ENCODE data around the gene IFIH1.

The IFIH1 gene

DNA sequence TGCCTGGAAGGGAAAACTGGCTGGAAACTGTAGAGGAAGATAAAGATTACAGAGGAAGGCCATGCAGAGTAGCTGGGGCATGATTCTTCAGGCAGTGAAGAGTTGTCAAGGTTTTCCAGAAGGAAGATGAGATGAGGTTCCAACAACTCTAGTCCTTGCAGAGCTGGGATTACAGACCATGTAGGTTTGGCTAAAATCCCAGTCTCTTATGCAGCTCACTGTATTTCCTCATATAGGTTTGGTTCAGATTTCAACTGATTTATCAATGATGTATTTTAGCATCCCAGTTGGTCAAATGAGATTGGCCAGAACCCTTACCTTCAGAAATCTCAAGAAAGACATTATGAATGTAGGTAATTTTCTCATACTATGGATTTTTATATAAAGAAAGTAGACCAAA, 91.6 kb downstream of the IFIH1 start:
- no peaks in the 10 kb centered on the region for H3K27me3 ChIP-seq (ENCODE audit: control insufficient read depth in 1 of 2, insufficient read depth in 2 of 2, low read length in 2 of 2)
- no peak overlapping the region for H3K4me3 ChIP-seq (ENCODE audit: low read depth in 1 of 2, low read length in 2 of 2)
- no peaks in the 10 kb centered on the region for H3K36me3 ChIP-seq (ENCODE audit: control insufficient read depth in 1 of 2, insufficient read depth in 2 of 2, low read length in 2 of 2)
- no peak overlapping the region for H3K27ac ChIP-seq (ENCODE audit: low read depth, low read length)
- H3K4me1 ChIP-seq (ENCODE audit: control insufficient read depth in 1 of 2, insufficient read depth in 2 of 2, low read length in 2 of 2) = no peaks in the 10 kb centered on the region
- H3K9ac ChIP-seq (ENCODE audit: low read depth in 1 of 2, low read length in 2 of 2) = no peak overlapping the region
- H3K9me3 ChIP-seq (ENCODE audit: control insufficient read depth in 1 of 2, low read length in 2 of 2) = no peaks in the 10 kb centered on the region

DNA sequence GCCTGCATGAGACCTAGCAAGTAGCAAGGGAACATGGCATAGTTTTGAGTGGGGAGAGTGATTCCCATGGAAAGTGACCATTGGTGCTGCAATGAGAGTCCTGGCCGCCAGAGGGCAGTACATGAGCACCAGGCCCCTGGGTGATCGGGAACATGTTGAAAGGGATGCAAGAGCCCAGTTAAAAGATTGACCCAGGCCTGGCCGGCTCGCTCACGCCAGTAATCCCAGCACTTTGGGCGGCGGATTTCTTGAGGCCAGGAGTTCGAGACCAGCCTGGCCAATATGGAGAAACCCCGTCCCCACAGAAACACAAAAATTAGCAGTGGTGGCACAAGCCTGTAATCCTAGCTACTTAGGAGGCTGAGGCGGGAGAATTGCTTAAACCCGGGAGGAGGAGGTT, 97.4 kb downstream of the IFIH1 start:
- Histone ChIP-seq H3K27me3 (ENCODE audit: control insufficient read depth in 1 of 2, insufficient read depth in 2 of 2, low read length in 2 of 2) (no peaks in the 10 kb centered on the region), H3K4me1 (ENCODE audit: control insufficient read depth in 1 of 2, insufficient read depth in 2 of 2, low read length in 2 of 2) (no peaks in the 10 kb centered on the region), H3K27ac (ENCODE audit: low read depth, low read length) (no peak overlapping the region), H3K9ac (ENCODE audit: low read depth in 1 of 2, low read length in 2 of 2) (no peak overlapping the region), H3K36me3 (ENCODE audit: control insufficient read depth in 1 of 2, insufficient read depth in 2 of 2, low read length in 2 of 2) (no peaks in the 10 kb centered on the region), H3K4me3 (ENCODE audit: low read depth in 1 of 2, low read length in 2 of 2) (no peak overlapping the region), H3K9me3 (ENCODE audit: control insufficient read depth in 1 of 2, low read length in 2 of 2) (no peaks in the 10 kb centered on the region)

DNA sequence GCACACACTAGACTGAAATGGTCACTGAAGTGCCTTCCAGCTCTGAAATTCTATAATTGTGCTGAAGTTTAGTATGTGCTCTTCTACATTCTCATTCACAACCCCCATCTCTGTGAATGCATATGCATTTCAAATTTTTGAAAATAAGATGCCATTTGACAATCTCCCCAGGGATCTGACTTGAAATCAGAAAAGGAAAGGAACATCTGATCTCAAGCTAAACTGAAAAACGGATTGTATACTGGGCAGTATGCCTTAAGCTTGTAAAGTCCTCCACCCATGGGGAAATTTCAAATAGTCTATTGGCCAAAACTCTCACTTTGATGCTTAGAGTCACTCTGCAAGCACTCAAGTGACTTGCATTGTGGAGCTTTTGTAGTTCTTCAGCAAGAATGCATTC, 98.1 kb downstream of the IFIH1 start:
- Histone ChIP-seq H3K27me3 (ENCODE audit: control insufficient read depth in 1 of 2, insufficient read depth in 2 of 2, low read length in 2 of 2) (no peaks in the 10 kb centered on the region), H3K36me3 (ENCODE audit: control insufficient read depth in 1 of 2, insufficient read depth in 2 of 2, low read length in 2 of 2) (no peaks in the 10 kb centered on the region), H3K9ac (ENCODE audit: low read depth in 1 of 2, low read length in 2 of 2) (no peak overlapping the region), H3K27ac (ENCODE audit: low read depth, low read length) (no peak overlapping the region), H3K4me3 (ENCODE audit: low read depth in 1 of 2, low read length in 2 of 2) (no peak overlapping the region), H3K9me3 (ENCODE audit: control insufficient read depth in 1 of 2, low read length in 2 of 2) (no peaks in the 10 kb centered on the region), H3K4me1 (ENCODE audit: control insufficient read depth in 1 of 2, insufficient read depth in 2 of 2, low read length in 2 of 2) (no peaks in the 10 kb centered on the region)

DNA sequence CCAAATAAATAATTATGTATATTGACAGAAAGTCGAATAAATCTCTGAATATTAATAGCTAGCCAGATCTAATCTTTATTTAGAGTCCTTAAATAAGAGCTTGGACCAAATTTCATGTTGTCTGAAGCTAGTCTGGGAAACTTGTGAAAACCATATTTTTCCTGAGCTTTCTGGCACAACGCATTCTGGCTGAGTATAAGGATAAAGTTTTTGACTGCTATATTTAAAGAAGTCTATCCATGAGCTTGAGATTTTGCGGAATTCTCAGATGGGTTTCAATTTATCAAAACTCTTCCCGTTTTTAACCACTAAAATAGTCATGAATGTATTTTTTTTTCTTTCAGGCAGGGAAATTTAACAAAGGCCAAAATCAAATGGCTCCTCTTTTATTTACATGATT, 99.1 kb downstream of the IFIH1 start:
- no peaks in the 10 kb centered on the region for H3K9me3 ChIP-seq (ENCODE audit: control insufficient read depth in 1 of 2, low read length in 2 of 2)
- H3K4me1 ChIP-seq (ENCODE audit: control insufficient read depth in 1 of 2, insufficient read depth in 2 of 2, low read length in 2 of 2) = no peaks in the 10 kb centered on the region
- no peak overlapping the region for H3K9ac ChIP-seq (ENCODE audit: low read depth in 1 of 2, low read length in 2 of 2)
- no peak overlapping the region for H3K27ac ChIP-seq (ENCODE audit: low read depth, low read length)
- H3K27me3 ChIP-seq (ENCODE audit: control insufficient read depth in 1 of 2, insufficient read depth in 2 of 2, low read length in 2 of 2) = no peaks in the 10 kb centered on the region
- no peak overlapping the region for H3K4me3 ChIP-seq (ENCODE audit: low read depth in 1 of 2, low read length in 2 of 2)
- H3K36me3 ChIP-seq (ENCODE audit: control insufficient read depth in 1 of 2, insufficient read depth in 2 of 2, low read length in 2 of 2) = no peaks in the 10 kb centered on the region

DNA sequence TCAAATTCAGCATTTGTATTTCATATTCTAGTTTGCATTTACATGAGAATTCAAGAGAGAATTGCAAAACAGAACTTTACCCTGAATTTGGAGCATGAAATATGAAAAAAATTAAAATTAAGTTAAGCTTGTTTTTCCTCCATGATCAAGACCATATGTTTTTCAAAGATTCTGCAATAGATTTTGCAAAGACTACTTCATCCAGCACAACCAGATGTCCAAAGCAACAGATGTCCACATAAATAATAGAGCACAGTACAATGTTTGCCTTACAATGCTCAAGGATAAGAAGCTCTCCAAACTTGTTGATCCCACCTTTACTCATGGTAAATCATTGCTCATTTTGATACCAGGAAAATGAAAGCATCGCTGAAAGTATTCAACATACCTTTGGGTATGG, 100.9 kb downstream of the IFIH1 start:
- H3K36me3 ChIP-seq (ENCODE audit: control insufficient read depth in 1 of 2, insufficient read depth in 2 of 2, low read length in 2 of 2) = no peaks in the 10 kb centered on the region
- H3K4me1 ChIP-seq (ENCODE audit: control insufficient read depth in 1 of 2, insufficient read depth in 2 of 2, low read length in 2 of 2) = no peaks in the 10 kb centered on the region
- no peak overlapping the region for H3K9ac ChIP-seq (ENCODE audit: low read depth in 1 of 2, low read length in 2 of 2)
- H3K27me3 ChIP-seq (ENCODE audit: control insufficient read depth in 1 of 2, insufficient read depth in 2 of 2, low read length in 2 of 2) = no peaks in the 10 kb centered on the region
- H3K4me3 ChIP-seq (ENCODE audit: low read depth in 1 of 2, low read length in 2 of 2) = no peak overlapping the region
- H3K9me3 ChIP-seq (ENCODE audit: control insufficient read depth in 1 of 2, low read length in 2 of 2) = no peaks in the 10 kb centered on the region
- no peak overlapping the region for H3K27ac ChIP-seq (ENCODE audit: low read depth, low read length)

Measured in duodenal mucosa (tissue), 2 donors.